Caco-2 (cell line): ENCODE data around the gene TCF3. TPM values are rescaled to one million over a fixed set of nuclear protein-coding genes. Genes with fewer than 3 reads are reported as not detected.

Source experiments
- BruUV-seq: library from RNA; stranded (reverse); fragments of 400-500 nt; replicated peaks from 2 replicates; lab custom pipeline; 2021; lab: Mats Ljungman, UMichigan
- CTCF ChIA-PET: fragments of 300-600 bp; sonication (Branson Sonifier 250); formaldehyde crosslinking; loops from one replicate; lab custom pipeline; 2022; ENCODE audit warnings: antibody characterized with exemption; lab: Charles Lee
- POLR2A ChIA-PET: fragments of 300-600 bp; sonication (Branson Sonifier 250); formaldehyde crosslinking; loops from one replicate; lab custom pipeline; 2022; ENCODE audit warnings: antibody characterized with exemption; lab: Charles Lee
- DNase-seq, 2 experiments: peaks; one replicate each; pipeline versions ENCODE4 v3.0.0 to v3.0.0-alpha.2; 2020 to 2022
- H3K27me3 ChIP-seq: replicated peaks from 2 replicates; pipeline ENCODE4 v1.6.0; 2011; ENCODE audit warnings: low read length; ENCODE audit not compliant: control insufficient read depth, insufficient read depth
- H3K36me3 ChIP-seq: 2 replicates; pipeline ENCODE4 v1.5.1; 2011; ENCODE audit warnings: low read length; ENCODE audit not compliant: control insufficient read depth, insufficient read depth
- H3K4me1 ChIP-seq: fragments of 250-450 bp; sonication (Bioruptor Pico); 2 replicates; pipeline ENCODE4 v1.5.1; 2020; ENCODE audit warnings: mild to moderate bottlenecking
- H3K4me3 ChIP-seq: 2 replicates; pipeline ENCODE4 v1.5.1; 2011; ENCODE audit warnings: low read depth, mild to moderate bottlenecking, control low read depth, low read length
- H3K9me3 ChIP-seq: fragments of 250-450 bp; sonication (Bioruptor Pico); 2 replicates; pipeline ENCODE4 v1.5.1; 2020; ENCODE audit warnings: mild to moderate bottlenecking, moderate library complexity
- H3K27ac Mint-ChIP-seq: one replicate; pipeline ENCODE4 v1.8.0; 2022; ENCODE audit warnings: mixed read lengths; ENCODE audit not compliant: unreplicated experiment
- H3K27me3 Mint-ChIP-seq: one replicate; pipeline ENCODE4 v1.8.0; 2022; ENCODE audit warnings: mixed read lengths; ENCODE audit not compliant: insufficient read depth, unreplicated experiment
- H3K36me3 Mint-ChIP-seq: one replicate; pipeline ENCODE4 v1.8.0; 2022; ENCODE audit warnings: mild to moderate bottlenecking, mixed read lengths; ENCODE audit not compliant: insufficient read depth, unreplicated experiment
- H3K4me1 Mint-ChIP-seq: one replicate; pipeline ENCODE4 v1.8.0; 2022; ENCODE audit warnings: low read depth, mixed read lengths; ENCODE audit not compliant: unreplicated experiment
- H3K4me3 Mint-ChIP-seq: one replicate; pipeline ENCODE4 v1.8.0; 2022; ENCODE audit warnings: mild to moderate bottlenecking, moderate library complexity, mixed read lengths; ENCODE audit not compliant: unreplicated experiment
- H3K9me3 Mint-ChIP-seq: one replicate; pipeline ENCODE4 v1.8.0; 2022; ENCODE audit warnings: mixed read lengths; ENCODE audit not compliant: unreplicated experiment
- CTCF ChIP-seq, 2 experiments: fragments of 200-600 bp in 1 of 2; IDR thresholded peaks; 1 replicate in 1 of 2; 2 replicates in 1 of 2; pipeline versions ENCODE4 v1.5.1 to v1.8.0; 2011 to 2022; ENCODE audit warnings: antibody characterized with exemption in 1 of 2, control low read depth in 1 of 2, inconsistent platforms in 1 of 2, low read depth in 1 of 2, low read length in 1 of 2, mild to moderate bottlenecking in 1 of 2, moderate library complexity in 1 of 2; ENCODE audit not compliant: insufficient read depth in 1 of 2, severe bottlenecking in 1 of 2, unreplicated experiment in 1 of 2
- intact Hi-C: fragments of 100-400 bp; cut with micrococcal nuclease; formaldehyde crosslinking; loops from one replicate; pipeline ENCODE4 v1.10.0; 2022; ENCODE audit not compliant: unreplicated experiment
- total RNA-seq: library from RNA; stranded (reverse); gene quantifications from 2 replicates; pipeline ENCODE4 v1.2.3, GENCODE V29; 2022

The TCF3 gene
- total RNA-seq, 1 experiment from 2014 or later, result 147 TPM

- H3K27me3 ChIP-seq, result no peaks in the 10 kb centered on the region
- peaks cover 2% of the 10 kb centered on the region for H3K36me3 ChIP-seq
- no peaks in the 10 kb centered on the region for H3K27me3 Mint-ChIP-seq
- ChIA-PET CTCF (interaction anchor here (0.7 kb wide), 1 partner anchor 19 kb away, joined by 3 read pairs; no protein-coding TSS in a partner anchor), POLR2A (no interaction called here)
- H3K4me1 ChIP-seq, result peaks cover 8% of the 10 kb centered on the region; the same call in 1 of the 2 replicates
- H3K36me3 Mint-ChIP-seq, result peaks cover 59% of the 10 kb centered on the region
- no peak for TF ChIP-seq CTCF (IDR thresholded peaks at IDR 0.05; ENCODE audit: insufficient read depth in 1 of 2, low read depth in 1 of 2, low read length in 1 of 2, severe bottlenecking in 1 of 2, unreplicated experiment in 1 of 2)
- no TSS peak for BruUV-seq
- no peak for DNase-seq
- intact Hi-C loops, result no loop called here
- no peak overlapping the region for H3K4me3 ChIP-seq
- no peak overlapping the region for H3K4me3 Mint-ChIP-seq
- H3K9me3 Mint-ChIP-seq, result no peaks in the 10 kb centered on the region
- no peaks in the 10 kb centered on the region for H3K9me3 ChIP-seq
- no peak overlapping the region for H3K27ac Mint-ChIP-seq
- no peaks in the 10 kb centered on the region for H3K4me1 Mint-ChIP-seq
Observed at GRCh38 chr19:1609680-1610474, 42.5 kb downstream of the TCF3 start.

- Histone ChIP-seq H3K27me3 (no peaks in the 10 kb centered on the region), H3K4me1 (peaks cover 10% of the 10 kb centered on the region; the same call in 1 of the 2 replicates), H3K36me3 (peaks cover 2% of the 10 kb centered on the region; the same call in 1 of the 2 replicates), H3K9me3 (no peaks in the 10 kb centered on the region), H3K4me3 (no peak overlapping the region)
- Mint-ChIP-seq H3K27me3 (no peaks in the 10 kb centered on the region), H3K4me3 (no peak overlapping the region), H3K4me1 (no peaks in the 10 kb centered on the region), H3K9me3 (no peaks in the 10 kb centered on the region), H3K27ac (no peak overlapping the region), H3K36me3 (peaks cover 58% of the 10 kb centered on the region)
- POLR2A ChIA-PET, result no interaction called here
- CTCF ChIA-PET, result interaction anchor here (0.5 kb wide), 1 partner anchor 44 kb away, joined by 6 read pairs; no protein-coding TSS in a partner anchor
- intact Hi-C loops, result no loop called here
- no peak for DNase-seq
- BruUV-seq, result no TSS peak
- TF ChIP-seq CTCF (IDR thresholded peaks at IDR 0.05; ENCODE audit: insufficient read depth in 1 of 2, low read depth in 1 of 2, low read length in 1 of 2, severe bottlenecking in 1 of 2, unreplicated experiment in 1 of 2), result no peak
Observed at GRCh38 chr19:1609103-1609396, 43.4 kb downstream of the TCF3 start.

GRCh38 chr19:1608359-1609102 lies 43.9 kb downstream of the TCF3 start:
- Mint-ChIP-seq H3K27me3 (no peaks in the 10 kb centered on the region), H3K4me1 (no peaks in the 10 kb centered on the region), H3K27ac (no peak overlapping the region), H3K4me3 (no peak overlapping the region), H3K36me3 (peaks cover 56% of the 10 kb centered on the region), H3K9me3 (no peaks in the 10 kb centered on the region)
- TF ChIP-seq CTCF (IDR thresholded peaks at IDR 0.05; ENCODE audit: insufficient read depth in 1 of 2, low read depth in 1 of 2, low read length in 1 of 2, severe bottlenecking in 1 of 2, unreplicated experiment in 1 of 2), result no peak
- Histone ChIP-seq H3K4me3 (no peak overlapping the region), H3K4me1 (peaks cover 13% of the 10 kb centered on the region; the same call in 1 of the 2 replicates), H3K9me3 (no peaks in the 10 kb centered on the region), H3K27me3 (no peaks in the 10 kb centered on the region), H3K36me3 (peaks cover 2% of the 10 kb centered on the region; the same call in 1 of the 2 replicates)
- BruUV-seq, result no TSS peak
- POLR2A ChIA-PET, result no interaction called here
- CTCF ChIA-PET, result interaction anchor here (0.5 kb wide), 1 partner anchor 44 kb away, joined by 6 read pairs; no protein-coding TSS in a partner anchor
- no peak for DNase-seq
- intact Hi-C loops, result no loop called here
